Cerebellar nuclear complex (tissue), 1 donor: ENCODE data around the gene PRR36.

Source experiments
- DNase-seq, 2 experiments: peaks; one replicate each; lab custom pipeline; 2025; lab: John Stamatoyannopoulos, UW

PRR36 gene

GRCh38 chr19:7872306-7873204, 1.6 kb downstream of the PRR36 start:
- no peak for DNase-seq

GRCh38 chr19:7871437-7872305, 2.5 kb downstream of the PRR36 start:
- peak in 1 of 2 experiments; percentile 11 for DNase-seq

- DNase-seq, result no peak
These were observed 3.4 kb downstream of the PRR36 start for GRCh38 chr19:7870571-7871436.

GRCh38 chr19:7869910-7870511, 4.2 kb downstream of the PRR36 start:
- DNase-seq, result no peak

- DNase-seq, result no peak
These were observed 4.7 kb downstream of the PRR36 start for GRCh38 chr19:7869453-7869909.

GRCh38 chr19:7868671-7869452, 5.3 kb downstream of the PRR36 start:
- DNase-seq, result no peak

- no peak for DNase-seq
These were observed 5.9 kb downstream of the PRR36 start for GRCh38 chr19:7868326-7868670.

- no peak for DNase-seq
These were observed 6.9 kb downstream of the PRR36 start for GRCh38 chr19:7867092-7867844.

- no peak for DNase-seq
These were observed 7.6 kb downstream of the PRR36 start for GRCh38 chr19:7866399-7867091.

GRCh38 chr19:7865262-7865911, 8.8 kb downstream of the PRR36 start:
- no peak for DNase-seq

GRCh38 chr19:7864690-7865074, 9.5 kb downstream of the PRR36 start:
- no peak for DNase-seq

GRCh38 chr19:7863971-7864689, 10.1 kb downstream of the PRR36 start:
- no peak for DNase-seq

- DNase-seq, result no peak
These were observed 10.8 kb downstream of the PRR36 start for GRCh38 chr19:7863157-7863970.

- no peak for DNase-seq
These were observed 11.7 kb downstream of the PRR36 start for GRCh38 chr19:7862413-7862951.

- DNase-seq, result no peak
These were observed 12.4 kb downstream of the PRR36 start for GRCh38 chr19:7861619-7862412.
